ENCODE data around the gene FAM110C. TPM values are rescaled to one million over a fixed set of nuclear protein-coding genes. Genes with fewer than 3 reads are reported as not detected.

FAM110C gene
- total and polyA plus RNA-seq, 2 of the 8 experiments (the other 6 are each of a cell fraction or from before 2014, with no cell fraction given): 4.8 to 13.2 TPM

DNA sequence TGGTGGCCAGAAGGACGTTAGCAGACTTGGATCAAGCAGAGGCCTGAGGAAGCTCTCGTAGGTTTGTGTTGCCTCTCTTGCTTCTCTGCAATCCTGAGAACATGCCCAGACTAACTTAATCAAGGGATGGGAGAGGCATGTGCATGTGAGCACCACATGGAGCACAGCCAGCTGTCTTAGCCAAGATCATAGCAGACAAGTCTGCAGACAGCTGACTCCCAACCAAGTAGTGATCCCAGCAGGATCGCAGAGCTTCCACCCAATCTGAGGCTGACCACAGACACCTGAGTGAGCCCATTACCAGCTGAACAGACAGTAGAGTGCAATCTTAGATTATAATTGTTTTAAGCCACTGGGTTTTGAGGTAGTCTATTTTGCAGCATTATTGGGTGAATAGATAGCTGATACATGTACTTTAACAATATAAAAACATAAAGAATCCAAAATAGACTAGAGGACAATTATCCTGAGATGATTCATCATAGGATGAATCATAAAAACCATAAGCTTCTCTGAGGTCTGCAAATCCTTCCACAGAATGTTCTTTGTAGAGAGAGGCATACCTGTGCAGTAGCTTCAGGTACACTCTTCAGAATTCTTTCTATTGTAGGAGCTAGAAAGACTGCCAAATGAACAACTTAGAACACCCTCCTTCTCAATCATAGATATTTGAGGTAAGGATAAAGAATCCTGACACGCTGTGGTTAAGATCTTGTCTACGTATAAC is 25.2 kb upstream of the FAM110C start (continued):
- TF ChIP-seq, protein P1, sequence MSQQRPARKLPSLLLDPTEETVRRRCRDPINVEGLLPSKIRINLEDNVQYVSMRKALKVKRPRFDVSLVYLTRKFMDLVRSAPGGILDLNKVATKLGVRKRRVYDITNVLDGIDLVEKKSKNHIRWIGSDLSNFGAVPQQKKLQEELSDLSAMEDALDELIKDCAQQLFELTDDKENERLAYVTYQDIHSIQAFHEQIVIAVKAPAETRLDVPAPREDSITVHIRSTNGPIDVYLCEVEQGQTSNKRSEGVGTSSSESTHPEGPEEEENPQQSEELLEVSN (IDR thresholded peaks at IDR 0.05): no peak
- TF ChIP-seq POU5F1 (IDR thresholded peaks at IDR 0.05; ENCODE audit: low read depth, low read length): no peak
- no peak for TF ChIP-seq SRF (IDR thresholded peaks at IDR 0.05; ENCODE audit: low read depth, low read length)
- TF ChIP-seq TEAD4 (IDR thresholded peaks at IDR 0.05; ENCODE audit: low read depth, low read length): no peak
- no peak for TF ChIP-seq POLR2A (IDR thresholded peaks at IDR 0.05; ENCODE audit: control extremely low read depth in 1 of 2, low read depth in 2 of 2, low read length in 2 of 2)
- TF ChIP-seq BRCA1 (IDR thresholded peaks at IDR 0.05; ENCODE audit: low read depth, low read length): no peak
- TF ChIP-seq RNF2 (IDR thresholded peaks at IDR 0.05; ENCODE audit: borderline replicate concordance, low read depth, low read length, missing control alignments, poor library complexity, severe bottlenecking): no peak
- no peak for TF ChIP-seq PHF8 (conservative IDR thresholded peaks at IDR 0.05; ENCODE audit: low read depth, low read length)
- TF ChIP-seq, protein P2, sequence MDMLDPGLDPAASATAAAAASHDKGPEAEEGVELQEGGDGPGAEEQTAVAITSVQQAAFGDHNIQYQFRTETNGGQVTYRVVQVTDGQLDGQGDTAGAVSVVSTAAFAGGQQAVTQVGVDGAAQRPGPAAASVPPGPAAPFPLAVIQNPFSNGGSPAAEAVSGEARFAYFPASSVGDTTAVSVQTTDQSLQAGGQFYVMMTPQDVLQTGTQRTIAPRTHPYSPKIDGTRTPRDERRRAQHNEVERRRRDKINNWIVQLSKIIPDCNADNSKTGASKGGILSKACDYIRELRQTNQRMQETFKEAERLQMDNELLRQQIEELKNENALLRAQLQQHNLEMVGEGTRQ (IDR thresholded peaks at IDR 0.05; ENCODE audit: low read length): no peak
- no peak for TF ChIP-seq SP4 (IDR thresholded peaks at IDR 0.05; ENCODE audit: low read length)
